ENCODE data around the gene PPM1L.

Gene PPM1L

GRCh38 chr3:160935413-160936095 lies 179.5 kb downstream of the PPM1L start:
- Mint-ChIP-seq H3K4me3 (no peak overlapping the region), H3K27ac (no peak overlapping the region), H3K4me1 (ENCODE audit: low read depth) (no peaks in the 10 kb centered on the region), H3K36me3 (ENCODE audit: low read depth) (no peaks in the 10 kb centered on the region), H3K9me3 (no peaks in the 10 kb centered on the region), H3K27me3 (no peaks in the 10 kb centered on the region)

DNA sequence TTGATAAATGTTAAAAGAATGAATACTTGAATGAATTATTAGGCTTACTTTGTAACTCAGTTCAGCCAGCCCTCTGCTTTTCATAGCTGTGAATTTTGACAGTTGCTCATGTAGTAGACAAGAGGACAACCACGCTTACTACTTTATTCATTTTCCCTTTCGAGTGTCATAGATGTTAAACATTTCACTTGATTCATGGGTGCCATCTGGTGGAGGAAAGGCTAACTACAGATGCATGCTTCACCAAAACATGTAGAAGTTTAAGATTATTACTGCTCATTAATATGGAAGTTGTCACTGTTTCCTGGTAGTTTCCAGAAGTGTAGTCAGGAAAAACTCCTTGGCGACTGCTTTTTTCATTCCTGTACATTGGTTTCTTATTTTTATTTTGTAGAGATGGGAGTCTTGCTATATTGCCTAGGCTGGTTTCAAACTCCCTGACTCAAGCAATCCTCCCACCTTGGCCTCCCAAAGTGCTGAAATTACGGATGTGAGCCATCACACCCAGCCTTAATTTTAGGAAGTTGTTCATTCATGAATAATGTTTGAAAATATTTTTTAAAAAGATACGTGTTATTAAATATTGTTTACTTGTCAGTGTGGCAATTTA lies 186.0 kb downstream of the PPM1L start:
- H3K27me3 Mint-ChIP-seq: no peaks in the 10 kb centered on the region
- H3K27ac Mint-ChIP-seq: no peak overlapping the region
- H3K4me1 Mint-ChIP-seq (ENCODE audit: low read depth): peaks cover 4% of the 10 kb centered on the region
- no peak overlapping the region for H3K4me3 Mint-ChIP-seq
- no peaks in the 10 kb centered on the region for H3K9me3 Mint-ChIP-seq
- H3K36me3 Mint-ChIP-seq (ENCODE audit: low read depth): no peaks in the 10 kb centered on the region

GRCh38 chr3:160943996-160944395 lies 188.0 kb downstream of the PPM1L start:
- no peaks in the 10 kb centered on the region for H3K9me3 Mint-ChIP-seq
- H3K27ac Mint-ChIP-seq: no peak overlapping the region
- H3K4me3 Mint-ChIP-seq: no peak overlapping the region
- no peaks in the 10 kb centered on the region for H3K36me3 Mint-ChIP-seq (ENCODE audit: low read depth)
- H3K27me3 Mint-ChIP-seq: no peaks in the 10 kb centered on the region
- peaks cover 6% of the 10 kb centered on the region for H3K4me1 Mint-ChIP-seq (ENCODE audit: low read depth)

GRCh38 chr3:160945336-160945735 lies 189.3 kb downstream of the PPM1L start:
- H3K27ac Mint-ChIP-seq: no peak overlapping the region
- peaks cover 19% of the 10 kb centered on the region for H3K4me1 Mint-ChIP-seq (ENCODE audit: low read depth)
- no peaks in the 10 kb centered on the region for H3K36me3 Mint-ChIP-seq (ENCODE audit: low read depth)
- no peak overlapping the region for H3K4me3 Mint-ChIP-seq
- no peaks in the 10 kb centered on the region for H3K9me3 Mint-ChIP-seq
- peaks cover 3% of the 10 kb centered on the region for H3K27me3 Mint-ChIP-seq

GRCh38 chr3:160948273-160948672 lies 192.2 kb downstream of the PPM1L start:
- Mint-ChIP-seq H3K4me1 (ENCODE audit: low read depth) (peaks cover 15% of the 10 kb centered on the region), H3K4me3 (no peak overlapping the region), H3K36me3 (ENCODE audit: low read depth) (no peaks in the 10 kb centered on the region), H3K27ac (no peak overlapping the region), H3K27me3 (peaks cover 12% of the 10 kb centered on the region), H3K9me3 (no peaks in the 10 kb centered on the region)

DNA sequence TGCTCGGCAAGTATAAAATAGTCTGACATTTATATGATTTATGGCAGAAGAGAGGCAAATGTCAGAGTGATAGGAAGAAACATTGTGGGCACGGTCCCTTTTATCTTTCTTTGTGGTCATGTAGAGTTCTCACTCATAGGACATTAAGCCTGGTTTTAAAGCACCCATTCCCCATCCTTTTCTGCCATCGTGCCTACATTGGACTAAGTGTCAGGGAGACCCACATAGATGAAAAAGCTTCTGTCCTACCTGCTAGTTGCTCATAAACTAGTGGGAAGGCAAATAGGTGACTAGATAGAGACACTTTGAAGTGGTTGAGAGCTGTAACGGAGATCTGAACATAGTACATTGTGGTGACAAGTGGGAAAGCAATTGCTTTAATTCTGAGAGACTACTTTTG lies 193.4 kb downstream of the PPM1L start:
- peaks cover 12% of the 10 kb centered on the region for H3K27me3 Mint-ChIP-seq
- no peaks in the 10 kb centered on the region for H3K36me3 Mint-ChIP-seq (ENCODE audit: low read depth)
- H3K9me3 Mint-ChIP-seq: no peaks in the 10 kb centered on the region
- H3K27ac Mint-ChIP-seq: no peak overlapping the region
- H3K4me1 Mint-ChIP-seq (ENCODE audit: low read depth): peaks cover 15% of the 10 kb centered on the region
- H3K4me3 Mint-ChIP-seq: no peak overlapping the region

DNA sequence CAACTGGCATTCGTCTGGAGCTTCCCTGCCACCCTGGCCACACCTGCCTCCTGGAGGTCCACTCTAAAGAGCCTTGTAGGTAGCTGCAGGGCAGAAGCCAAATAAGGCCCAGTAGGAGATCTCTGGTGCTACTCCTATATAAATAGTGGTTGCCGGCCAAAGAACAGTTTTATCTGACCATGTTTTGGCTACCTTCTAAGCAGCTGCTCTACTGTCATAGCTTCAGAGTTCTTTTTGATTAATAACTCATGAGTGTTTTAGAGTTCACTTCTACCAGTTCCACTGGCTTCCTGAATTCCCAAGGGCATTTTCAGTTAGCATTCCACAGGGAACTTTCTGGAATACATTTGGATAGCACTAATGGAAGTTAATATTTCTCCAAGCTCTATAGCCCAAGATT lies 194.5 kb downstream of the PPM1L start:
- Mint-ChIP-seq H3K36me3 (ENCODE audit: low read depth) (no peaks in the 10 kb centered on the region), H3K27ac (no peak overlapping the region), H3K4me1 (ENCODE audit: low read depth) (peaks cover 15% of the 10 kb centered on the region), H3K4me3 (no peak overlapping the region), H3K9me3 (no peaks in the 10 kb centered on the region), H3K27me3 (peaks cover 12% of the 10 kb centered on the region)

DNA sequence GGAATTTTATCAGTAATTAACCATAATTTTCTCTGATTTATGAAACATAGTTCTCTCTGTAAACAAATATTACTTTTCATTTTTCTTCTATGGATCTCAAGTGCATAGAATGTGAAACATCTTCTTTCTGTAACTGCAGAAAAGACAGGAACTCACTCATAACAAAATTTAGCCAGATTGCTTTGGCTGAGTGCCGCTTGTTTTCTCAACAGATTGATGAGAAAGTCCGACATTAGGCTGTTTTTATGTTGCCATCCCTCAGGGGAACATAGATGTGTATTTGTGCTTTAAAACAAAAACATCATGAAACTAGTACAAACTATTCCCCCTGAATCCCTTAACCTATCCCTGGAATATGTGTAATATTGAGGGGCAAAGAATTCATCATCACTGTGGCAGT lies 194.9 kb downstream of the PPM1L start:
- no peak overlapping the region for H3K4me3 Mint-ChIP-seq
- H3K27me3 Mint-ChIP-seq: peaks cover 12% of the 10 kb centered on the region
- no peak overlapping the region for H3K27ac Mint-ChIP-seq
- H3K4me1 Mint-ChIP-seq (ENCODE audit: low read depth): peaks cover 15% of the 10 kb centered on the region
- no peaks in the 10 kb centered on the region for H3K9me3 Mint-ChIP-seq
- H3K36me3 Mint-ChIP-seq (ENCODE audit: low read depth): no peaks in the 10 kb centered on the region

- Mint-ChIP-seq H3K27ac (no peak overlapping the region), H3K4me3 (no peak overlapping the region), H3K9me3 (no peaks in the 10 kb centered on the region), H3K36me3 (ENCODE audit: low read depth) (no peaks in the 10 kb centered on the region), H3K4me1 (ENCODE audit: low read depth) (peaks cover 15% of the 10 kb centered on the region), H3K27me3 (peaks cover 15% of the 10 kb centered on the region)
Observed at GRCh38 chr3:160951642-160952487, 195.8 kb downstream of the PPM1L start.

DNA sequence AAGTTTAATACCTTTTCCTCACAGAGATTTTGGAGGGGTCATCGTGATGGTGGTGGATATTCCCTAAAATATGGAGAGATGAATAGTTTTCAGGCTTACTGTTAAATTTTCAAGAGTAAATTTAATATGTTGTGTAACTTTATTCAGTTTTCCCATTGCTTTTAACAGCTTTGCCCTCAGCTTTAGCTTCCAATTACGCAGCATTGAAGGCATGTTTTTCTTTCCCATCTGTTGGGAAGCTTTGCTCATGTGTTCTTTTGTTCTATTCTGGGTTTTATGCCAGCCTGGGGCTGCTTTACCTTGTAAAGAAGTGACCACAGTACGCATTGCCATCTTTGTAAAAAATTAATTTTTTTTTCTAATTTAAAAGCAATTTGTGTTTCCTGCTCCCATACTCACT lies 197.7 kb downstream of the PPM1L start:
- Mint-ChIP-seq H3K27ac (no peak overlapping the region), H3K9me3 (no peaks in the 10 kb centered on the region), H3K36me3 (ENCODE audit: low read depth) (no peaks in the 10 kb centered on the region), H3K4me1 (ENCODE audit: low read depth) (peaks cover 15% of the 10 kb centered on the region), H3K4me3 (no peak overlapping the region), H3K27me3 (peaks cover 16% of the 10 kb centered on the region)

DNA sequence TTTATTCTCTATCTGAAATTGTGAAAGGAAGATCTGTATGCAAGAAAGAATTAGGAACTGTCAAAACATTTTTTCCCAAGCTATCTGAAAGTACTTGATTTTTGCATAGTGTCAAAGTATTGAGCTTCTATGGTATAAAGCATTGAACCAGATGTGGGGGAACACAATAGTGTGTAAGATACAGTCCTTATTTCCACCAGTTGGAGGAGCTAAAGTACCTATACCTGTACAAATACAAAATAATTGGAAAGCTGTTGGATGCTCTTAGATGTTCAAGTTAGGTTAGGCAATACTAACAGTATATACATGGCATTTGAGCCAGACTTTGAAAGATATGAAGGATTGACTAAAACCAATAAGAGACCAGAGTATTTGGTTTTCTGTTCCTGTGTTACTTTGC lies 200.8 kb downstream of the PPM1L start:
- H3K27ac Mint-ChIP-seq: no peak overlapping the region
- H3K4me3 Mint-ChIP-seq: no peak overlapping the region
- no peaks in the 10 kb centered on the region for H3K9me3 Mint-ChIP-seq
- H3K4me1 Mint-ChIP-seq (ENCODE audit: low read depth): no peaks in the 10 kb centered on the region
- H3K36me3 Mint-ChIP-seq (ENCODE audit: low read depth): no peaks in the 10 kb centered on the region
- peaks cover 13% of the 10 kb centered on the region for H3K27me3 Mint-ChIP-seq

GRCh38 chr3:160960568-160960967 lies 204.5 kb downstream of the PPM1L start:
- Mint-ChIP-seq H3K36me3 (ENCODE audit: low read depth) (no peaks in the 10 kb centered on the region), H3K9me3 (no peaks in the 10 kb centered on the region), H3K27ac (no peak overlapping the region), H3K4me1 (ENCODE audit: low read depth) (no peaks in the 10 kb centered on the region), H3K4me3 (no peak overlapping the region), H3K27me3 (peaks cover 5% of the 10 kb centered on the region)

DNA sequence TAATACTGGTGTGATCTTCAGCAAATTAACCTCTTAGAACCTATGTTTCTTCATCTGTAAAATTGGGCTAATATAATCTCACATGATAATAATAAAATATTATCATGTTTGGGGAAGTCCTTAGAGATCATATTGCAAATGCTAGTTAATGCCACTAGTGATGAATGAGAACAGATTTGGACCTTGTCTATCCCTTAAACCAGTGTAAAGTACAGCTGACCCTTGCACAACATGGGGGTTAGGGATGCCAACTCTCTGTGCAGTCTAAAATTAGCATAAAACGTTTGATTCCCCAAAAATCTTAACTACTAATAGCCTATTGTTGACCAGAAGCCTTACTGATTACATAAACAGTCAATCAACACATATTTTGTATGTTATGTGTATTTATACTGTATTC lies 207.9 kb downstream of the PPM1L start:
- peaks cover 4% of the 10 kb centered on the region for H3K9me3 Mint-ChIP-seq
- H3K36me3 Mint-ChIP-seq (ENCODE audit: low read depth): peaks cover 6% of the 10 kb centered on the region
- H3K27me3 Mint-ChIP-seq: no peaks in the 10 kb centered on the region
- no peaks in the 10 kb centered on the region for H3K4me1 Mint-ChIP-seq (ENCODE audit: low read depth)
- no peak overlapping the region for H3K4me3 Mint-ChIP-seq
- no peak overlapping the region for H3K27ac Mint-ChIP-seq

DNA sequence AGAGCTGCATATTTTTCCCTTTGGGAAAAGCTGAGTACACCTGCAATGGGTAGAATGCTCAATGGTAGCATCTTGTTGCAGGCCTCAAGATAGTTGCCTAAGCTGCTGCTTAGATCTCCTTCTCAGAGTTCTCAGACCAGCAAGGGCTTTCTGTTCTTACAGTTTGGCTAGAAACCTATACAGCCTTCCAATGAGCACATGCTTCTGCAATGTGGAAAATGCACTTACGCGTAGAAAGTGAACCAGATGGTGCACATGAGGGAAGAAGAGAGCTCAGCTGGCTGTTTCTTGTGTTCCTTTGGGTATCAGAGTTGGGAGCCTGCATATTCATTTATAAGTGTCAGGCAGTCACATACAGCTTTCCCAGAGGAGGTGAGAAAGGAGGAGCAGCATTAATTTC lies 212.7 kb downstream of the PPM1L start:
- Mint-ChIP-seq H3K27me3 (no peaks in the 10 kb centered on the region), H3K9me3 (peaks cover 4% of the 10 kb centered on the region), H3K27ac (no peak overlapping the region), H3K4me3 (no peak overlapping the region), H3K4me1 (ENCODE audit: low read depth) (peaks cover 15% of the 10 kb centered on the region), H3K36me3 (ENCODE audit: low read depth) (peaks cover 6% of the 10 kb centered on the region)

GRCh38 chr3:160973067-160973809 lies 217.2 kb downstream of the PPM1L start:
- no peaks in the 10 kb centered on the region for H3K9me3 Mint-ChIP-seq
- no peaks in the 10 kb centered on the region for H3K27me3 Mint-ChIP-seq
- no peak overlapping the region for H3K4me3 Mint-ChIP-seq
- H3K4me1 Mint-ChIP-seq (ENCODE audit: low read depth): peaks cover 20% of the 10 kb centered on the region
- peaks cover 7% of the 10 kb centered on the region for H3K36me3 Mint-ChIP-seq (ENCODE audit: low read depth)
- no peak overlapping the region for H3K27ac Mint-ChIP-seq

Measured in stimulated activated naive CD8-positive, alpha-beta T cell treated with anti-CD3 and anti-CD28 coated beads, Interleukin-15, Interleukin-2, amounts not matched to agents 100 ng/mL and 50 ng/mL, for 24 hours (primary cell).